Measurements from ENCODE around the gene ZFR. TPM values are rescaled to one million over a fixed set of nuclear protein-coding genes. Genes with fewer than 3 reads are reported as not detected.
A peak's percentile ranks its signal among the peaks of the same experiment; 100 is the strongest.

Gene ZFR
- total RNA-seq, 2 donors from 2014 or later, result 59.1 to 67.9 TPM

GRCh38 chr5:32331217-32331934 lies 113.2 kb downstream of the ZFR start:
- Histone ChIP-seq H3K27me3 (ENCODE audit: control insufficient read depth, insufficient read depth, low read length, poor library complexity, severe bottlenecking) (no peaks in the 10 kb centered on the region), H3K27ac (ENCODE audit: low read depth, low read length) (no peak overlapping the region), H3K9ac (ENCODE audit: extremely low read depth, low read length, poor library complexity, severe bottlenecking) (no peak overlapping the region), H3K9me3 (ENCODE audit: control insufficient read depth, low read length) (peaks cover 23% of the 10 kb centered on the region), H3K4me1 (ENCODE audit: control insufficient read depth, insufficient read depth, low read length) (peaks cover 3% of the 10 kb centered on the region), H3K4me3 (ENCODE audit: low read length) (no peak overlapping the region), H3K36me3 (ENCODE audit: control insufficient read depth, insufficient read depth, low read length) (no peaks in the 10 kb centered on the region)
- Mint-ChIP-seq H3K4me3 (no peak overlapping the region), H3K36me3 (ENCODE audit: low read depth) (peaks cover 2% of the 10 kb centered on the region), H3K4me1 (peaks cover 5% of the 10 kb centered on the region), H3K9me3 (peaks cover 28% of the 10 kb centered on the region), H3K27ac (no peak overlapping the region), H3K27me3 (ENCODE audit: insufficient read depth) (no peaks in the 10 kb centered on the region)
- 86 to 88% methylated on average over 5 to 11 of the region's 11 CpGs for WGBS, 2 experiments (ENCODE audit: insufficient coverage in 1 of 2, insufficient read length in 1 of 2)
- no peak for DNase-seq
- TF ChIP-seq CTCF (conservative IDR thresholded peaks at IDR 0.05), result no peak

GRCh38 chr5:32330126-32330971 lies 114.2 kb downstream of the ZFR start:
- no peak overlapping the region for H3K4me3 ChIP-seq (ENCODE audit: low read length)
- Mint-ChIP-seq H3K27me3 (ENCODE audit: insufficient read depth) (no peaks in the 10 kb centered on the region), H3K9me3 (peaks cover 18% of the 10 kb centered on the region), H3K27ac (no peak overlapping the region), H3K36me3 (ENCODE audit: low read depth) (no peaks in the 10 kb centered on the region), H3K4me3 (no peak overlapping the region), H3K4me1 (peaks cover 10% of the 10 kb centered on the region)
- no peak overlapping the region for H3K9ac ChIP-seq (ENCODE audit: extremely low read depth, low read length, poor library complexity, severe bottlenecking)
- no peaks in the 10 kb centered on the region for H3K27me3 ChIP-seq (ENCODE audit: control insufficient read depth, insufficient read depth, low read length, poor library complexity, severe bottlenecking)
- H3K9me3 ChIP-seq (ENCODE audit: control insufficient read depth, low read length), result peaks cover 13% of the 10 kb centered on the region
- no peak for TF ChIP-seq CTCF (conservative IDR thresholded peaks at IDR 0.05)
- no peaks in the 10 kb centered on the region for H3K36me3 ChIP-seq (ENCODE audit: control insufficient read depth, insufficient read depth, low read length)
- H3K4me1 ChIP-seq (ENCODE audit: control insufficient read depth, insufficient read depth, low read length), result peaks cover 3% of the 10 kb centered on the region
- 87 to 92% methylated on average over 4 to 11 of the region's 11 CpGs for WGBS, 2 experiments (ENCODE audit: insufficient coverage in 1 of 2, insufficient read length in 1 of 2)
- no peak overlapping the region for H3K27ac ChIP-seq (ENCODE audit: low read depth, low read length)
- DNase-seq, result no peak

GRCh38 chr5:32329395-32329834 lies 115.1 kb downstream of the ZFR start:
- peak; percentile 89 for DNase-seq
- Mint-ChIP-seq H3K36me3 (ENCODE audit: low read depth) (no peaks in the 10 kb centered on the region), H3K4me3 (no peak overlapping the region), H3K4me1 (peaks cover 10% of the 10 kb centered on the region), H3K27ac (no peak overlapping the region), H3K9me3 (peaks cover 8% of the 10 kb centered on the region), H3K27me3 (ENCODE audit: insufficient read depth) (no peaks in the 10 kb centered on the region)
- H3K9ac ChIP-seq (ENCODE audit: extremely low read depth, low read length, poor library complexity, severe bottlenecking), result no peak overlapping the region
- H3K27me3 ChIP-seq (ENCODE audit: control insufficient read depth, insufficient read depth, low read length, poor library complexity, severe bottlenecking), result no peaks in the 10 kb centered on the region
- H3K4me1 ChIP-seq (ENCODE audit: control insufficient read depth, insufficient read depth, low read length), result peaks cover 3% of the 10 kb centered on the region
- H3K36me3 ChIP-seq (ENCODE audit: control insufficient read depth, insufficient read depth, low read length), result no peaks in the 10 kb centered on the region
- peaks cover 4% of the 10 kb centered on the region for H3K9me3 ChIP-seq (ENCODE audit: control insufficient read depth, low read length)
- WGBS, 2 experiments (ENCODE audit: insufficient coverage in 1 of 2, insufficient read length in 1 of 2), result 45 to 47% methylated on average over 9 to 10 of the region's 10 CpGs
- no peak overlapping the region for H3K27ac ChIP-seq (ENCODE audit: low read depth, low read length)
- peak; percentile 85 for TF ChIP-seq CTCF (conservative IDR thresholded peaks at IDR 0.05)
- no peak overlapping the region for H3K4me3 ChIP-seq (ENCODE audit: low read length)

Measured in endodermal cell (in vitro differentiated cells).